RPMI7951 (cell line): Measurements from ENCODE around the gene DFFB. TPM values are rescaled to one million over a fixed set of nuclear protein-coding genes. Genes with fewer than 3 reads are reported as not detected.

ENCODE experiments used
- DNase-seq: peaks from one replicate; pipeline ENCODE4 v3.0.0-alpha.2; 2012; ENCODE audit warnings: low read depth
- total RNA-seq: library from RNA; depleted of rRNA; stranded (reverse); fragments of >200 nt; shearing (Covaris generic); gene quantifications from 2 replicates; pipeline ENCODE4 v1.2.3, GENCODE V29; 2014; rRNA removed

DFFB gene
- total RNA-seq, 1 experiment from 2014 or later: 4.4 TPM

GRCh38 chr1:3925762-3926161 lies 68.5 kb downstream of the DFFB start:
- no peak for DNase-seq

GRCh38 chr1:3926956-3927355 lies 69.7 kb downstream of the DFFB start:
- DNase-seq: no peak

GRCh38 chr1:3928586-3928985 lies 71.3 kb downstream of the DFFB start:
- DNase-seq: no peak

GRCh38 chr1:3929126-3929525 lies 71.8 kb downstream of the DFFB start:
- no peak for DNase-seq

GRCh38 chr1:3930301-3931006 lies 73.2 kb downstream of the DFFB start:
- no peak for DNase-seq

- no peak for DNase-seq
Observed at GRCh38 chr1:3931007-3931912, 74.0 kb downstream of the DFFB start.

- no peak for DNase-seq
Observed at GRCh38 chr1:3932156-3932919, 75.1 kb downstream of the DFFB start.

Other genes with a start within 250 kb of the DFFB start
- 4.7 and 6.3 TPM in 2 replicates for gene MEGF6, start 246.0 kb upstream of the DFFB start, total RNA-seq
- 9.6 and 10.7 TPM in 2 replicates for gene TPRG1L, start 232.5 kb upstream of the DFFB start, total RNA-seq
- 17.6 and 21.1 TPM in 2 replicates for gene WRAP73, start 207.4 kb upstream of the DFFB start, total RNA-seq
- gene TP73, start 205.0 kb upstream of the DFFB start, total RNA-seq: not detected in 2 replicates
- gene CCDC27, start 105.0 kb upstream of the DFFB start, total RNA-seq: not detected in 2 replicates
- gene SMIM1, start 84.7 kb upstream of the DFFB start, total RNA-seq: 3.4 TPM in 1 of 2 replicates, not detected in the other
- 19.2 and 25.3 TPM in 2 replicates for gene LRRC47, start 61.0 kb upstream of the DFFB start, total RNA-seq
- gene CEP104, start 265 bp upstream of the DFFB start, total RNA-seq: 11.5 and 32.6 TPM in 2 replicates
- gene C1orf174, start 42.8 kb downstream of the DFFB start, total RNA-seq: 45.2 and 55.0 TPM in 2 replicates